SU-DHL-6 (cell line): ENCODE data around the gene PRXL2B.

Source experiments
- EZH2phosphoT487 ChIP-seq: fragments of 200-600 bp; sonication (generic), shearing (Covaris generic); conservative IDR thresholded peaks from 2 replicates; pipeline ENCODE4 v1.6.1; 2018; ENCODE audit warnings: mild to moderate bottlenecking, antibody characterized with exemption, low read length, moderate library complexity, mixed read lengths
- TF ChIP-seq, protein P1 (sequence below): fragments of 200-600 bp; sonication (generic); IDR thresholded peaks from one replicate; pipeline ENCODE4 v1.5.1; 2017; ENCODE audit warnings: antibody characterized with exemption, mild to moderate bottlenecking, low read length, moderate library complexity; ENCODE audit not compliant: insufficient read depth, poor library complexity, severe bottlenecking

DNA sequence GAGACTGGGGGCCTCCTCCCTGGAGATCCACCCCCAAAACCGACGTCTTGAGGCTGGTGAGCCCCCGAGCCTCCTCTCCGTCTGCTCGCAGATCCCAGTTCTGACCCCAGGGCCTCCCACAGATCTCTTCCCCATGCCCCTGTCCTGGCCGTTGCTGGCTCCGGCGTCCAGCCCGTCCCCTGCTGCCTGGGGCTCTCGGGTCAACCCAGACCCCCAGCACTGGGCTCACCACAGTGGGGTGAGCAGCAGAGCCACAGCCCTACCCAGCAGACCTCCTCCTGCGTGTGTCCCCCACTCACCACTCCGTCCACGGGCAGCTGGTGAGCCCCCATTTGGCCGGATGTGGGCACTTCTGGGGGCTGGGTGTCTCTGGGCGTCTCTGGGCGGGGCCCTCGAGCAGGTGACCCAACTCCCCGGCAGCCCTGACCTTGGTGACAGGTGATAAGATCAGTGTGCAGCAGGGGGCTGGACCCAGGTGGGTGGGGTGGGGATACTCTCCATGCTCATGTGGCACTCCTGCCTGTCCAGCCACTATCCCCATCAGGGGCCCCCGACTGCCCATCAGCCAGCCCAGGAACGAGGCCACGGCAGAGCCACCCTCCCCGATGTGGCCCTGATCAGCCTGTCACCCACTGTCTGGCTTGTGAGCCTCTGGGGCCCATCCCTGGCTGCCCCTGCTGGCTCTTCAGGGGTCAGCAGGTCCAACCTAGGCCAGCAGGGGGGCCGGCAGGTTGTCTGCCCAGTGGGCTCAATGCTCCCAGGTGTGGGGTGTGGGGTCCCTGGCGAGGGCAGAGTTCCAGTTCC lies 29.7 kb upstream of the PRXL2B start:
- TF ChIP-seq, protein P1, sequence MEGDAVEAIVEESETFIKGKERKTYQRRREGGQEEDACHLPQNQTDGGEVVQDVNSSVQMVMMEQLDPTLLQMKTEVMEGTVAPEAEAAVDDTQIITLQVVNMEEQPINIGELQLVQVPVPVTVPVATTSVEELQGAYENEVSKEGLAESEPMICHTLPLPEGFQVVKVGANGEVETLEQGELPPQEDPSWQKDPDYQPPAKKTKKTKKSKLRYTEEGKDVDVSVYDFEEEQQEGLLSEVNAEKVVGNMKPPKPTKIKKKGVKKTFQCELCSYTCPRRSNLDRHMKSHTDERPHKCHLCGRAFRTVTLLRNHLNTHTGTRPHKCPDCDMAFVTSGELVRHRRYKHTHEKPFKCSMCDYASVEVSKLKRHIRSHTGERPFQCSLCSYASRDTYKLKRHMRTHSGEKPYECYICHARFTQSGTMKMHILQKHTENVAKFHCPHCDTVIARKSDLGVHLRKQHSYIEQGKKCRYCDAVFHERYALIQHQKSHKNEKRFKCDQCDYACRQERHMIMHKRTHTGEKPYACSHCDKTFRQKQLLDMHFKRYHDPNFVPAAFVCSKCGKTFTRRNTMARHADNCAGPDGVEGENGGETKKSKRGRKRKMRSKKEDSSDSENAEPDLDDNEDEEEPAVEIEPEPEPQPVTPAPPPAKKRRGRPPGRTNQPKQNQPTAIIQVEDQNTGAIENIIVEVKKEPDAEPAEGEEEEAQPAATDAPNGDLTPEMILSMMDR, result no peak
- no peak for TF ChIP-seq EZH2phosphoT487
